Stimulated activated memory B cell treated with anti-CD40 and anti-IgM and Interleukin-4, amounts not matched to agents 10 μg/mL and 1 μg/mL and 100 μg/mL, for 72 hours (primary cell): Measurements from ENCODE around the gene SYT11.

Experiments
- ATAC-seq: fragments of 150-1000 bp; cut with Tn5 transposase; 2 replicates; pipeline ENCODE4 v1.10.0; 2021
- H3K27ac Mint-ChIP-seq: one replicate; pipeline ENCODE4 v1.8.0; 2022; ENCODE audit warnings: mild to moderate bottlenecking, mixed read lengths
- H3K27me3 Mint-ChIP-seq: one replicate; pipeline ENCODE4 v1.8.0; 2022; ENCODE audit warnings: mixed read lengths
- H3K36me3 Mint-ChIP-seq: one replicate; pipeline ENCODE4 v1.8.0; 2022; ENCODE audit warnings: mixed read lengths
- H3K4me1 Mint-ChIP-seq: one replicate; pipeline ENCODE4 v1.8.0; 2022; ENCODE audit warnings: mixed read lengths
- H3K4me3 Mint-ChIP-seq: one replicate; pipeline ENCODE4 v1.8.0; 2022; ENCODE audit warnings: mild to moderate bottlenecking, moderate library complexity, mixed read lengths
- H3K9me3 Mint-ChIP-seq: one replicate; pipeline ENCODE4 v1.8.0; 2022; ENCODE audit warnings: mixed read lengths

Gene SYT11

GRCh38 chr1:155933591-155934096, 74.3 kb downstream of the SYT11 start:
- Mint-ChIP-seq H3K27me3 (no peaks in the 10 kb centered on the region), H3K27ac (no peak overlapping the region), H3K4me1 (peaks cover 31% of the 10 kb centered on the region), H3K36me3 (peaks cover 26% of the 10 kb centered on the region), H3K9me3 (no peaks in the 10 kb centered on the region), H3K4me3 (no peak overlapping the region)
- no peak for ATAC-seq

DNA sequence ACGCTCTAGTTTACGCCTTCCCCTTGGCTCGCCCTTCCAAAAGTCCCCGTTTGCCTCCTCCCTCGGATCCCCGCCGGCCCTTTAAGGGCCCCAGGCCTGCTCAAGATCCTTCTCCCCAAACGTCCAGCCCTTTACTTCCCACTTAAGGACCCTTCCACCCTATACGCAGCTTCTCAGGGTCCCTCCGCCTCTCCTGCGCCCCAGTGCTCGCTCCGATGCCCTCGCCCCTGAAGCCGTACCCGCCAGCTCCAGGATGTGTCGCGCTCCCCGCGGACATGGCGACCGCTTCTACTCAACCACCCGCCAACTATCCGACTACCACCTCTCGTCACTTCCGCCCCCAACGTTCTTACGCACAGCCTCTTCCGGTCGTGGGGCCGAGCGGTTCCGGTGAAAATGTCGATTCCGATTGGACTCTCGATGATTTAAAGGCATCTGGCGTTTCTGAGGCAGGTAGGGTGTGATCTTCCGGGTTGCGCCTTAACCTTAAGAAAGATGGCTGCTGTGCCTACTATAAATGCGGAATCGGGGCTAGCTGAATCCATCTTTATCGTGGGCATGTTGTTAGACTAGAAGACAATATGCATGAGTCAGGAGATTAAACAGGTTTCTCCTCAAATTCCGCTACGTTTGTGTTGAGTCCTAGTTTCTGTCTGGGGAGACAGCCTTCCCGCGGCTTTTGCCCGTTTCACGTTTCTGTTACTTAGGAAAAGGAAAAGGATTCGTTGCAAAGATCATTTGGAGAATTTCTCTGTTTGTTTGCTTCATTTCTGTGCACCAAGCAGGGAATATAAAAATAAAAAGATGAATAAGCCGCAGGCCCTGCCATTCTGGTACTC, 74.9 kb downstream of the SYT11 start, which contains the start of gene KHDC4:
Gene KHDC4 (minus strand): TSS at position 317 of the 839 bp plus-strand sequence. CDS start 40 bp downstream, at position 277.
- H3K4me3 Mint-ChIP-seq: peak within 1 kb of the TSS; percentile 60
- H3K27me3 Mint-ChIP-seq: no peaks in the 10 kb centered on the region
- no peaks in the 10 kb centered on the region for H3K9me3 Mint-ChIP-seq
- peaks cover 27% of the 10 kb centered on the region for H3K4me1 Mint-ChIP-seq
- H3K27ac Mint-ChIP-seq: no peak within 1 kb of the TSS
- peaks cover 20% of the 10 kb centered on the region for H3K36me3 Mint-ChIP-seq
- peak; percentile 99 for ATAC-seq
